B cell (primary cell): Measurements from ENCODE around the gene OST4. TPM values are rescaled to one million over a fixed set of nuclear protein-coding genes. Genes with fewer than 3 reads are reported as not detected.

Source experiments
- ATAC-seq: fragments of 200-7000 bp; cut with Tn5 transposase; one replicate; pipeline ENCODE4 v1.10.0; 2021; ENCODE audit warnings: low read depth, mild to moderate bottlenecking, moderate number of reproducible peaks, moderate library complexity
- CTCF ChIA-PET: fragments of 350-600 bp; sonication (Branson Sonifier 250); formaldehyde crosslinking; loops from one replicate; lab custom pipeline; 2021; ENCODE audit warnings: antibody characterized with exemption, inconsistent platforms; lab: Charles Lee
- POLR2A ChIA-PET: fragments of 350-600 bp; sonication (Branson Sonifier 250); formaldehyde crosslinking; loops from one replicate; lab custom pipeline; 2021; ENCODE audit warnings: antibody characterized with exemption; lab: Charles Lee
- DNase-seq: peaks from one replicate; pipeline ENCODE4 v3.0.0; 2013
- H2AFZ ChIP-seq: 2 replicates; pipeline ENCODE4 v1.6.1; 2012; ENCODE audit warnings: mild to moderate bottlenecking, low read depth, low read length; ENCODE audit not compliant: insufficient read depth, poor library complexity, severe bottlenecking
- H3K27ac ChIP-seq, 2 donors: 1 replicate in 1 of 2; 2 replicates in 1 of 2; pipeline ENCODE4 v1.5.1; 2012 to 2013; ENCODE audit warnings: low read length in 2 of 2, mild to moderate bottlenecking in 2 of 2, moderate library complexity in 1 of 2
- H3K27me3 ChIP-seq, 4 experiments: fragments of 200-600 bp in 1 of 4; sonication (generic) in 1 of 4; replicated peaks in 1 of 4; 1 replicate in 2 of 4; 2 replicates in 2 of 4; pipeline versions ENCODE4 v1.6.1 to v1.7.0; 2013 to 2016; ENCODE audit warnings: low read length in 3 of 4, mild to moderate bottlenecking in 2 of 4, mixed read lengths in 1 of 4, moderate library complexity in 1 of 4; ENCODE audit not compliant: insufficient read depth in 4 of 4, control insufficient read depth in 3 of 4; ENCODE audit errors: control extremely low read depth in 1 of 4
- H3K36me3 ChIP-seq, 2 experiments: replicated peaks in 1 of 2; 1 replicate in 1 of 2; 2 replicates in 1 of 2; pipeline versions ENCODE4 v1.6.1 to v1.7.1; 2013; ENCODE audit warnings: low read length in 1 of 2; ENCODE audit not compliant: insufficient read depth in 2 of 2, control insufficient read depth in 1 of 2; ENCODE audit errors: control extremely low read depth in 1 of 2, extremely low read depth in 1 of 2
- H3K4me1 ChIP-seq, 2 donors: fragments of 200-600 bp in 1 of 2; sonication (generic) in 1 of 2; 1 replicate in 1 of 2; 2 replicates in 1 of 2; pipeline versions ENCODE4 v1.5.1 to v1.6.1; 2013 to 2017; ENCODE audit warnings: low read length in 2 of 2; ENCODE audit not compliant: control insufficient read depth in 2 of 2, insufficient read depth in 2 of 2
- H3K4me2 ChIP-seq: replicated peaks from 2 replicates; pipeline ENCODE3; 2012; ENCODE audit warnings: mild to moderate bottlenecking, low read depth, low read length; ENCODE audit not compliant: poor library complexity, severe bottlenecking
- H3K4me3 ChIP-seq, 5 experiments: fragments of 200-600 bp in 1 of 5; sonication (generic) in 1 of 5; 1 replicate in 3 of 5; 2 replicates in 2 of 5; pipeline versions ENCODE4 v1.5.1 to v1.7.0; 2011 to 2016; ENCODE audit warnings: low read length in 4 of 5, mild to moderate bottlenecking in 4 of 5, low read depth in 2 of 5, control low read depth in 1 of 5, moderate library complexity in 1 of 5; ENCODE audit not compliant: insufficient read depth in 1 of 5; ENCODE audit errors: control extremely low read depth in 1 of 5, extremely low read depth in 1 of 5
- H3K79me2 ChIP-seq: fragments of 200-600 bp; sonication (generic); one replicate; pipeline ENCODE4 v1.6.0; 2016; ENCODE audit warnings: low read length; ENCODE audit not compliant: control insufficient read depth, insufficient read depth
- H3K9ac ChIP-seq: fragments of 200-600 bp; sonication (generic); 2 replicates; pipeline ENCODE4 v1.6.1; 2017; ENCODE audit warnings: mild to moderate bottlenecking, low read length, moderate library complexity
- H3K9me3 ChIP-seq, 3 donors: one replicate each; pipeline versions ENCODE4 v1.6.1 to v1.7.1; 2013; ENCODE audit warnings: low read length in 2 of 3; ENCODE audit not compliant: control insufficient read depth in 2 of 3, insufficient read depth in 1 of 3; ENCODE audit errors: control extremely low read depth in 1 of 3
- H4K20me1 ChIP-seq: 2 replicates; pipeline ENCODE4 v1.6.0; 2012; ENCODE audit warnings: mild to moderate bottlenecking, low read length; ENCODE audit not compliant: insufficient read depth, control insufficient read depth, poor library complexity, severe bottlenecking
- H3K27ac Mint-ChIP-seq: one replicate; pipeline ENCODE4 v1.8.0; 2021; ENCODE audit warnings: mixed read lengths
- H3K27me3 Mint-ChIP-seq: one replicate; pipeline ENCODE4 v1.8.0; 2021; ENCODE audit warnings: mixed read lengths
- H3K4me1 Mint-ChIP-seq: one replicate; pipeline ENCODE4 v1.8.0; 2021; ENCODE audit warnings: mixed read lengths
- H3K4me3 Mint-ChIP-seq: one replicate; pipeline ENCODE4 v1.8.0; 2021; ENCODE audit warnings: mixed read lengths
- H3K9me3 Mint-ChIP-seq: one replicate; pipeline ENCODE4 v1.8.0; 2022; ENCODE audit warnings: mixed read lengths; ENCODE audit not compliant: insufficient read depth
- CTCF ChIP-seq: fragments of 200-600 bp; IDR thresholded peaks from one replicate; pipeline ENCODE4 v1.8.0; 2022; ENCODE audit warnings: antibody characterized with exemption, mild to moderate bottlenecking
- EZH2 ChIP-seq: IDR thresholded peaks from 2 replicates; pipeline ENCODE4 v1.6.1; 2012; ENCODE audit warnings: borderline replicate concordance, low read depth, mild to moderate bottlenecking, moderate library complexity, low read length; ENCODE audit not compliant: insufficient read depth, poor library complexity, severe bottlenecking
- WGBS: methylation state at CpG from one replicate; pipeline ENCODE4 v1.1.5; 2013; ENCODE audit warnings: missing lambda C conversion rate; ENCODE audit not compliant: insufficient coverage; 5-methylcytosine and 5-hydroxymethylcytosine counted together
- intact Hi-C: fragments of 100-400 bp; cut with micrococcal nuclease; formaldehyde crosslinking; loops from one replicate; pipeline ENCODE4 v1.10.0; 2022
- polyA plus RNA-seq: library from polyadenylated mRNA; depleted of rRNA; stranded (reverse); fragments of >200 nt; gene quantifications from 2 replicates; pipeline ENCODE4 v1.2.3, GENCODE V29; 2012
- total RNA-seq, 2 donors: library from RNA; stranded (reverse); fragments of 120-200 nt in 1 of 2; gene quantifications; 1 replicate in 1 of 2; 2 replicates in 1 of 2; pipeline versions ENCODE4 v1.2.3 to v1.2.4, GENCODE V29; 2013 to 2022

The OST4 gene
- total and polyA plus RNA-seq, 2 donors (not counting 1 experiment from before 2014, with no cell fraction given) = 195 to 257 TPM

DNA sequence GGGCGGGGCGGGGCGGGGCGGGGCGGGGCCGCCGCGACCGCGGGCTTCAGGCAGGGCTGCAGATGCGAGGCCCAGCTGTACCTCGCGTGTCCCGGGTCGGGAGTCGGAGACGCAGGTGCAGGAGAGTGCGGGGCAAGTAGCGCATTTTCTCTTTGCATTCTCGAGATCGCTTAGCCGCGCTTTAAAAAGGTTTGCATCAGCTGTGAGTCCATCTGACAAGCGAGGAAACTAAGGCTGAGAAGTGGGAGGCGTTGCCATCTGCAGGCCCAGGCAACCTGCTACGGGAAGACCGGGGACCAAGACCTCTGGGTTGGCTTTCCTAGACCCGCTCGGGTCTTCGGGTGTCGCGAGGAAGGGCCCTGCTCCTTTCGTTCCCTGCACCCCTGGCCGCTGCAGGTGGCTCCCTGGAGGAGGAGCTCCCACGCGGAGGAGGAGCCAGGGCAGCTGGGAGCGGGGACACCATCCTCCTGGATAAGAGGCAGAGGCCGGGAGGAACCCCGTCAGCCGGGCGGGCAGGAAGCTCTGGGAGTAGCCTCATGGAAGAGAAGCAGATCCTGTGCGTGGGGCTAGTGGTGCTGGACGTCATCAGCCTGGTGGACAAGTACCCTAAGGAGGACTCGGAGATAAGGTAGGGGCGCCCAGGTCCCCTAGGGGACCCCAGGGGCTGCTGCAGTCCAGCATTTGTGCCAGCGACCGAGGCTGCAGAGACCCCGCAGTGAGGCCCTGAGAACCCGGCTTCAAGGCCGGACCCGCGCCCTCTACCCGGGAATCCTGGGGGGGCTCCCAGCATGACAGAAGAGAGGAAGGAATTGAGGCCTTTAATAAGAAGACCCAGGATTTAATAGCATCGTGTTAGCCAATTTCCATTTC, 15.5 kb upstream of the OST4 start, which contains the start of gene KHK:
Gene KHK, plus strand, starts transcription at position 49 of the 870 bp plus-strand sequence. Its CDS starts 488 bp downstream, at position 537.
- intact Hi-C loops = loop anchor here (1.0 to 10.0 kb wide), 12 partner anchors 9 to 1788 kb away; partner anchors contain the start of genes ABHD1, AGBL5, ASXL2 and CAD
- Histone ChIP-seq H2AFZ (peak within 1 kb of the TSS; percentile 97), H3K27me3 (no peaks in the 10 kb centered on the region), H3K4me2 (peak within 1 kb of the TSS; percentile 97), H3K4me1 (peaks cover 13 to 23% of the 10 kb centered on the region in 2 donors), H3K27ac (peak within 1 kb of the TSS; percentile 68 to 81), H3K4me3 (peak within 1 kb of the TSS; percentile 36 to 91 (median 66)), H3K79me2 (peaks cover 4% of the 10 kb centered on the region), H4K20me1 (no peaks in the 10 kb centered on the region), H3K9me3 (no peaks in the 10 kb centered on the region), H3K9ac (peak within 1 kb of the TSS; percentile 86), H3K36me3 (no peaks in the 10 kb centered on the region)
- Mint-ChIP-seq H3K27me3 (no peaks in the 10 kb centered on the region), H3K9me3 (no peaks in the 10 kb centered on the region), H3K4me1 (peaks cover 18% of the 10 kb centered on the region), H3K27ac (peak within 1 kb of the TSS; percentile 90), H3K4me3 (peak within 1 kb of the TSS; percentile 91)
- POLR2A ChIA-PET = interaction anchor here (0.7 to 1.3 kb wide), 4 partner anchors 16 to 125 kb away, joined by 3 to 5 read pairs (median 5); partner anchors contain the start of genes ATRAID, OST4 and SLC5A6
- CTCF ChIA-PET = interaction anchor here (0.6 to 3.4 kb wide), 11 partner anchors 10 to 217 kb away, joined by 3 to 14 read pairs (median 5); partner anchors contain the start of gene OST4
- ATAC-seq = no peak
- 16% methylated on average over 53 of the region's 54 CpGs for WGBS
- TF ChIP-seq EZH2 = no peak
- peak; percentile 66 for TF ChIP-seq CTCF
- DNase-seq = no peak
